CD4-positive, alpha-beta T cell treated with Interleukin-6 at 100 ng/mL for 8 hours (primary cell): ENCODE data around the gene UGT1A3.

ENCODE experiments used
- DNase-seq: peaks from one replicate; pipeline ENCODE4 v3.0.0-alpha.2; 2020; ENCODE audit warnings: mixed read lengths, low spot score

The UGT1A3 gene

GRCh38 chr2:233795735-233796171, 66.9 kb downstream of the UGT1A3 start:
- DNase-seq = no peak

DNA sequence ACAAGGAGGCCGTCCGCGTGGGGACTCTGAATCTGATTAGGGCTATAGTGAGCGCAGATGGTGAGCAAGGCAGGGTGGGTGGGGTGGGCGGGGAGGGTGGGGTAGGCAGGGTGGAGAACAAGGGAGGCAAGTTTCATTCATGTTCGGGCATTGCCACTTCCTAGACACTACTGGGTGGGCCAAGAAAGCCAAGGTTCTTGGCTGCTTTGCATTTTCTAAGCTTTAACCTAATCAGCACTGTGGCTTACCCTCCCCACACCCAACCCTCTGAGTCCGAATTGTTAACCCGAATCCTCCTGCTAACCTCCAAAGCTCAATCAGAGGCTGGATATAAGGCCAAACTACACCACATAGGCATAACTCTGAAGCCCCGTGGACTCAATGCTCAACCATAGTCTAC, 67.4 kb downstream of the UGT1A3 start:
- DNase-seq = no peak

DNA sequence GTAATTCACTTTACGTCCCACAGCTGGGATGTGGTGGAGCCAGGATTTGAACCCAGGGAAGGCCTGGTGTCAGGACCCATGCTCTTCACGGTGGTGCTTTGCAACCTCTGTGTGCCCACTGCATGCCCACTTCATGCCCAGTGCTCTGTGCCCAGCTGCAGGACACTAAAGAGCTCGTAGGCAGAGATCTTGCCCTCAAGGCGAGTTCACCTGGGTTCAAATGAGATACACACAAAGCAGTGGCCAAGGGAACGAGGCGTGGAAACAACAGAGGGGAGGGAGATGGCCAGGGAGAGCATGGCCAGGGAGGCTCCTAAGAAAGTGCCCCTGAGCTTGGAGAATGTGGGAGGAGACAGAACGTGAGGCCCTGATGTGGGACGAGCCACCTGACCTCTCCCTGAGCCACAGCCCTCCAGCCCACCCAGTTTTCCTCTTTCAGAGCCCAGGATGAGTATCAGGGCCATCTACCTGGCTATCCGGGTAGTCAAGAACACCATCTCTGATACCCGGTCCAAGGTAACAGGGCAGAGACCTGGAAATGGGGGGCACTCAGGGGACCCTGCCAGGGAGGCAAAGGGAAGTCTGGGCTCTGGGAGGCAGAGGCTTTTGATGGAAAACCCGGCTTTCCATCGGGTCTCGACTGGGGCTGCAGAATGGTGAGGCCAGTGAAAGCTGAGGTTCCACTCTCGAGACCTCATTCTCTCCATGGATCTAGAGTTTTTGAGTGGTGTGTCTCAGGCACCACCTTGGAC, 69.7 kb downstream of the UGT1A3 start:
- no peak for DNase-seq

DNA sequence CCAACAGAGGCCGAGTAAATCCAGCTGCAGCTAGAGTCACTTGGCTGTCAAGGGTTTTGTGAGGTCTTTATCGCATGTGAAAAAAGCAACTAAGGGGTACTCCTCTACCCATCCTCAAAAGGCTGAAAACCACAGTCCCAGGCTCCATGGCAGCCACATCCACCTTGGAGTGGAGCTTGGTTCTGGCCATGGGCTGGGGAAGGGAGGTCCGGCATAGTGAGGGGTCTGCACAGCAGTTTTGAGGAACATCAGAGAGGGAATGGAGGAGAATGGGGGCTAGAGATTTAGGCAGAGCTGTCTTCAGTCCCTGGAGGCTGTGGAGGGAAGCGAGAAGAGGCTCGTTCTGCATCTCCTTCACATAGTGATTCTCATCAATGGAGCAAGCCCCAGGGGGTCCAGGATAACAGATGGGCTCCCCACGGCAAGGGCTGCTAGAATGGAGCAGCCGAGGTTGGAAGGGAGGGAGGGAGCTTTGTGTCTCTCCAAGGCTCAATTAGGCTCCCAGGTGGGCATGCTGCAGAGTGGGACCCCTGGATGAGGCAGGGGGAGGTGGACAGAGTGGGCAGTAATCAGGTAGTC, 70.3 kb downstream of the UGT1A3 start:
- DNase-seq = no peak

GRCh38 chr2:233799716-233800115, 70.9 kb downstream of the UGT1A3 start:
- no peak for DNase-seq

- DNase-seq = no peak
These were observed 71.4 kb downstream of the UGT1A3 start for GRCh38 chr2:233800208-233800607.

DNA sequence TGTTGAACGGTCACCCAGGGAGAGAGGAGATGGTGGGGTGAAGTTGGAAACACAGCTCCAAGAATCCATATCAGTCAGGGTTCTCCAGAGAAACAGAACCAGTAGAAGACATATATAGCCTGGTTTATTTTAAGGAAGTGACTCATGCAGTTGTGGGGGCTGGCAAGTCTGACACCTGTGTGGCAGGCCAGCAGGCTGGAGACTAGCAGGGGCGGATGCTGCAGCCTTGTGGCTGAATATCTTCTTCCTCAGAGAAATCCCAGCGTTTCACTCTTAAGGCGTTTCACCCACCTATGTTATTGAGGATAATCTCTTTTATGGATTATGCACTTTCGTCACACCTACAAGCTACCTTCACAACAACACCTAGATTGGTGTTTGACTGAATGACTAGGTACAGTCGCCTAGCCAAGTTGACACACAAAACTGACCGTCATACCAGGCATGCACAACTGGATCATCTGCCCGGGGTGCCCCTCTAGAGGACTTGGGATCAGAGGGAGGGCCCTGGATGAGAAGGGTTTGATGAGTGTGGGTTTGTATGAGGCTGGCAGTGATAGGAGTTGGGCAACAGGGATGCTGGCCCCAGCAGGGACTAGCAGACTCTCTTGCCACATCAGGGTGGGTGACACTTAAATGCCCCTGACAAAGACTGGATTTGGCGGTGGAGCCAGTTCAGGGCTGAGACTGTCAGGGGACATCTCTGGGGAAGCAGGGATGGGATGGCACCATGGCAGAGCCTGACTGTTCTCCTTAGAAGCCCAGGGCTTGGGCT, 72.7 kb downstream of the UGT1A3 start:
- DNase-seq = no peak

DNA sequence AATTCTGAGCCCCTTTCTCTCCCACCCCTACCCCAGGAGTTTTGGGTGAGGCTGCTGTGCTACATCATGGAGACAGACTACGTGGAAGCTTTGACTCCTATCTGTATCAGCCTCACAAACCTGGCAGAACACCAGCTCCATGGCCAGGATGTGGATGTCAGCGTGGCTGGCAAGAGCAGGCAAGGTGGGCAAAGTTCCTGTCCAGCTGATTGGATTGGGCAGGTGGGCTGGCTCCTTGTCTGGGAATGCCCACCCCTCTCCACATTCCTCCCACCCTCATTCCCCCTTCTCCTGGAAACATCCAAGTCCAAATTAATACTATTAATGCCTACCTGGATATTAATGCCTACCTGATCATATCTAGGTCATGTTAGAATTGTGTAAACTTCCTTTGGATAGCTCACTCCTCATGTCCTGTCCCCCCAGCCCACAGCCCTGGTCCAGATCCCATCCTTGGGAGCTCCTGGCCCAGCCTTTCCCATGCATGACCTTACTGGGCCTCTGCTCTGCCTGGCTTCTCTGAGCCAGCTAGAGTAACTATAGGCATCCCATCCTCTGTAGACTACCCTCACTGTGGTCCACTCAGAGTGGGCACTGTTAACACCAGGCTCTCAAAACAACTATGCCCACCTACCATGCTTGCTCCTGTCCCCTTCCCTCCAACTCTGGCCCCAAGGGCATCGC, 73.4 kb downstream of the UGT1A3 start:
- no peak for DNase-seq

- no peak for DNase-seq
These were observed 74.6 kb downstream of the UGT1A3 start for GRCh38 chr2:233803292-233803911.

GRCh38 chr2:233803994-233804393, 75.2 kb downstream of the UGT1A3 start:
- DNase-seq = no peak

DNA sequence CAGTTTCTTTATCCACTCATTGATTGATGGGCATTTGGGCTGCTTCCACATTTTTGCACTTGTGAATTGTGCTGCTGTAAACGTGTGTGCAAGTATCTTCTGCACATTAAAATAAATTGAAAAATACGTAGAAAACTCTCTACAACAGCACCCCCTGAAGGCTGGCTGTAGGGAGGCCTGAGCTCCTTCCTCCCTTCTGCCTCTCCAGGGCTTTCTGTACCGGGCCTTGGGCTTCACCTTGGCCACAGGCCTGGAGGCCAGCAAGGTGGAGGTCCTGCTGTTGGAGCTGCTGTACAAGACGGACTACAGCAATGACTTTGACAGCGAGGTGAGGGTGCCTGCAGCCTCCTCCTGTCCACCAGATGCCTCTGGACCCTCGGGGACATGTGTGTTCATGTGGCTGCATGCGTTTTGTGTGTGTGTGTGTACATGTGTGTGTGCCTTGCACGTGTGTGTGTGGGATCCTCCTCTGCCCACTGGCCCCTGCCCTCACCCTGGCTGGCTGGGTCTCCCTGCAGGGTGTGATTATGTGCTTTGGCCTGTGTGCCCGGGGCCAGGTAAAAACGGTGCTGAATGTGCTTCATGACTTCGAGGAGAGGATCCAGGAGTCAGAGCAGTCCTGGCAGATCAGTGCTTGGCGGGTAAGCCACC, 78.5 kb downstream of the UGT1A3 start:
- no peak for DNase-seq

DNA sequence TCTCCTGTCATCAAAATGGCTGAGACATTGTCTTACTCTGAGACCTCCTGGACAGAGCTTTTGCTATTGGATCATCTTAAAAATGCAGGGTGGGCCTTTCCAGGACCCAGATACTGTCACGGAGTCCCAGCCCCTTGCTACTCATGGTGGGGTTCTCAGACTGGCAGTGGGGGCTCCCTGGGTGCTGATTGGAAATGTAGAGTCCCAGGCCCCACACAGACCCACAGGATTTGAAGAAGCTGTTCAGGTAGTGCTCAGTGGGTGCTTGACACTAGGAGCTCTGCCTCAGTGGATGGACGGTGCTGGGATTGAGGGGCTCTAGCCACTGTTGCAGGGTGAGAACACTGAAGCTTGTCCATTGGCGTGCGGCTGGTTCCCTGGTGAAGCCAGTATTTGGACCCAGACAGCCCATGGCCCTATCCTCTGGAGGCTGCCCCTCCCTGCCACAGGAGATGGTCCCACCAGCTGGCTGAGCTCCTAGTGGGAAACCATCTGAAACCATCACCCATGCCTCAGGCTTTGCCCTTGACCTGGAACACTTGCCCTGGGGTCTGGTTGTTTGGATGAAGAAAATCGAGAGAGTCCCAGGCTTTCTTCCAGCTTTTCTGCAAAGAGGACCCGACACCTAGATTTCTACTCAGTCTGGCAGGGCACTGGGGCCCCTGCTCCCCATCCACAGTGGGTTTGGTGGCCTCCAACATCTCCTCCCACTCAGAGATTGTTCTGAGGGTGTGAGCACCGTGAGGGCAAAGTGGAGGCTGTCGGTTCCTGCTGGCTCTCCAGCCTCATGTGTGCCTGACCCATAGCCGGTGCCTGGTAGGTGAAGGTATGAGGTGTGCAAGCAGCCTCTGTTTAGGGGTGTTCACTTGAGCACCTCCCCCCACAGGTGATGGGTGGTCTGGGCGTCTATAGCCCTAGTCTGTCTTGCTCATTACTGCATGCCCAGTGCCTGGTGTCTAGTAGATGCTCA, 79.4 kb downstream of the UGT1A3 start:
- DNase-seq = no peak

GRCh38 chr2:233810385-233810784, 81.5 kb downstream of the UGT1A3 start:
- DNase-seq = no peak

DNA sequence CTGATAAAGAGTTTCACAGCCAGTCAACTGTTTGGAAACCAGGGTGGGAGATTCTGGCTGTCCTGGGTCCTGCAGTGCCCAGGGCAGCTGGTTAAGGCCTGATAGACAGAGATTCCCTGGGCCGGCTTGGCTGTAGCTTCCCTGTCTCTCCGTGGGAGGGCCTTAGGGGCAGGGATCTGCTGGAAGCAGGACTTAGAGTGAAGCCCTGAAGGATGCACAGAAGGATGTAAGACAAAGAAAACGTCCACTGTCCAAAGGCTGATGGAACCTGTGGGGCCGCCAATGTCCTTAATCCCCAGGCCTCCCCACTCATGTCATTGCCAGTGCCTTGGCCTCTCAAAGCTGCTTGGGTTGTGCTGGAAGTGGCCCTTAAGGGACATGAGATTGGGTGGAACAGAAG, 82.2 kb downstream of the UGT1A3 start:
- no peak for DNase-seq

GRCh38 chr2:233811732-233812131, 82.9 kb downstream of the UGT1A3 start:
- no peak for DNase-seq

GRCh38 chr2:233813236-233814055, 84.6 kb downstream of the UGT1A3 start:
- DNase-seq = no peak

DNA sequence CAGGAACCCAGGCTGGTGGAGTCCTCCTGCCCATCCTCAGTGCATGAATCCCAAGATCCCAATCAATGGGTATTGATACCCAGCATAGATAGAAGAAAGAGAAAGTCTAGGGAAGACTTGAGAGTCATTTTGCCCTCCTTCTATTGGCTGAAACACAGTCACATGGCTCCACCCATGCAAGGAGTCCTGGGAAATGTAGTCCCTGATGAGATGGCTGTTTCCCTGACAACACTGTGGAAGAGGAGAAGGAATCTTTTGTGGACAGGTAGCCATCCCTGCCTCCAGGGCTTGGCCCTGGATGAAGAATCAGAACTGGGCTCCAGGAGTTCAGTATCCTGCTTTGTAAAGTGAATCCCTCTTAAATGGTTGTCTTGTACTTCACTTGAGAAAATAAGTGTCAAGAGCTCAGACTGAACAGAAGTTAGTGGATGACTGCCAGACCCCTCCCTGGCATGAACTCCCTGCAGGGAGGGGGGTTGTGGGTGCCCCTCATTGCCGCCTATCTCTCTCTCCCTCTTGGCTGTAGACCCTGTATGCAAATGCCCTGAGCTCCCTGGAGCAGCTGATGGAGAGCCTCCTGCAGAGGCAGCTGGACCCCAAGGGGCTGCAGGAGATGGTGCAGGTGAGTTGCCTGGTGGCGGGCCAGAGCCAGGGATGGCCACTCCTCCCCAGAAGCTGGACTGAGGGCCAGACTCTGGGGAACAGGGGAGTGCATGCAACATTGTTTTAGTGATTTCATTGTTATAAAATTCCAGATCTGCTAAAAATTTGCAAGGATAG, 85.4 kb downstream of the UGT1A3 start:
- no peak for DNase-seq

DNA sequence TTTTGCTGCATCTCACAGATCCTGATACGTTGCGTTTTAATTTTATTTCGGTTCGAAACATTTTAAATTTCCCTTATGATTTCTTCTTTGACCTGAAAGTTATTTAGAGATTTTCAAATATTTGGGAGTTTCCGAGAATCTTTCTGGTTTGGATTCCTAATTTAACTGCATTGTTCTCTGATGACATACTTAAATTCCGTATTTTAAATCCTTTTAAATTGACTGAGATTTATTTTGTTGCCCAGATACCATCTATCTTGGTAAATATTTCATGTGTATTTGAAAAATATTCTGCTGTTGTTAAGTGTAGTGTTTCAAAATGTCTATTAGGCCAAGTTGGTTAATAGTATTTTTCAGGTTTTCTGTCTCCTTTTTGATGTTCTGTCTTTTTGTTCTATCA, 87.0 kb downstream of the UGT1A3 start:
- DNase-seq = no peak

DNA sequence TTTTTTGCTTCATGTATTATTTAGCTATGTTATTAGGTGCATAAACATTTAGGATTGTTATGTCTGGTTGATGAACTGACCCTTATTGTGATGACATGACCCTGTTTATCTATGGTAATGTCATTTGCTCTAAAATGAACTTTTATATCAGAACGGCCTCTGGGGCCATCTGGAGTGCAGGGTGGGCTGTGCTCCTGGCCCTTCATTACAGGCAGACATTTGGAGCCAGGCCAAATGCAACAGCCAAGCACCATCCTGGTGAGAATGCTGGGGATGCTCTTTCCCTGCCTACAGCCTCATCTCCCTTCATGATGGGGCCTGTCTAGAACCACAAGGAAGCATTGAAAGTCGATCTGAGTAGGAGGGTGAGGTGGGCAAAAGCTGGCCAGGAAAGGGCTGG, 87.5 kb downstream of the UGT1A3 start:
- no peak for DNase-seq
